Hepatocyte (in vitro differentiated cells): Measurements from ENCODE around the gene PLEKHA6. TPM values are rescaled to one million over a fixed set of nuclear protein-coding genes. Genes with fewer than 3 reads are reported as not detected.

Source experiments
- DNase-seq: peaks from one replicate; pipeline ENCODE4 v3.0.0-alpha.2; 2016; ENCODE audit warnings: low spot score
- H2AFZ ChIP-seq: fragments of 200-600 bp; sonication (generic); 2 replicates; pipeline ENCODE4 v1.6.0; 2016; ENCODE audit warnings: antibody characterized with exemption, mild to moderate bottlenecking
- H3K27ac ChIP-seq: fragments of 200-600 bp; sonication (generic); 2 replicates; pipeline ENCODE4 v1.5.1; 2016; ENCODE audit warnings: mild to moderate bottlenecking
- H3K27me3 ChIP-seq: fragments of 200-600 bp; sonication (generic); 2 replicates; pipeline ENCODE4 v1.6.1; 2016
- H3K36me3 ChIP-seq: fragments of 200-600 bp; sonication (generic); replicated peaks from 2 replicates; pipeline ENCODE4 v1.5.1; 2016; ENCODE audit warnings: low read depth; ENCODE audit not compliant: insufficient read depth
- H3K4me1 ChIP-seq: fragments of 200-600 bp; sonication (generic); 2 replicates; pipeline ENCODE4 v1.5.1; 2016; ENCODE audit warnings: mild to moderate bottlenecking, moderate library complexity; ENCODE audit not compliant: insufficient read depth
- H3K4me2 ChIP-seq: fragments of 200-600 bp; sonication (generic); 2 replicates; pipeline ENCODE4 v1.6.0; 2016
- H3K4me3 ChIP-seq: fragments of 200-600 bp; sonication (generic); 2 replicates; pipeline ENCODE4 v1.5.1; 2016; ENCODE audit warnings: mild to moderate bottlenecking
- H3K79me2 ChIP-seq: fragments of 200-600 bp; sonication (generic); 2 replicates; pipeline ENCODE4 v1.6.0; 2017; ENCODE audit warnings: mild to moderate bottlenecking
- H3K9me2 ChIP-seq: fragments of 200-600 bp; sonication (generic); replicated peaks from 2 replicates; pipeline ENCODE4 v1.6.0; 2017; ENCODE audit warnings: mild to moderate bottlenecking; ENCODE audit not compliant: insufficient read depth
- H3K9me3 ChIP-seq: fragments of 200-600 bp; sonication (generic); 2 replicates; pipeline ENCODE4 v1.5.1; 2016; ENCODE audit warnings: low read depth, mild to moderate bottlenecking
- H4K20me1 ChIP-seq: fragments of 200-600 bp; sonication (generic); 2 replicates; pipeline ENCODE4 v1.6.0; 2016; ENCODE audit warnings: mild to moderate bottlenecking; ENCODE audit not compliant: insufficient read depth, poor library complexity, severe bottlenecking
- CTCF ChIP-seq: fragments of 200-600 bp; sonication (generic); IDR thresholded peaks from 2 replicates; pipeline ENCODE4 v1.5.1; 2016; ENCODE audit warnings: antibody characterized with exemption, mild to moderate bottlenecking; ENCODE audit not compliant: poor library complexity
- EZH2 ChIP-seq: fragments of 200-600 bp; sonication (generic); IDR thresholded peaks from 2 replicates; pipeline ENCODE4 v1.6.1; 2016; ENCODE audit warnings: antibody characterized with exemption, mild to moderate bottlenecking, borderline replicate concordance
- EZH2phosphoT487 ChIP-seq: fragments of 200-600 bp; sonication (generic); IDR thresholded peaks from one replicate; pipeline ENCODE4 v1.6.1; 2018; ENCODE audit warnings: antibody characterized with exemption, mild to moderate bottlenecking, low read depth, moderate library complexity; ENCODE audit not compliant: unreplicated experiment, severe bottlenecking
- WGBS: methylation state at CpG from one replicate; pipeline ENCODE4 v1.1.6; 2016; ENCODE audit warnings: low lambda C conversion rate; ENCODE audit errors: missing lambda C conversion rate; 5-methylcytosine and 5-hydroxymethylcytosine counted together
- polyA plus RNA-seq: library from polyadenylated mRNA; unstranded; fragments of >200 nt; fragmentation: Nextera tagmentation; extraction: Ambion mirVana; gene quantifications from 2 replicates; pipeline ENCODE4 v1.2.1, GENCODE V29; 2016
- total RNA-seq: library from RNA; depleted of rRNA; stranded (reverse); fragments of >200 nt; gene quantifications from 2 replicates; pipeline ENCODE4 v1.2.3, GENCODE V29; 2014

Gene PLEKHA6
- total and polyA plus RNA-seq, 2 experiments from 2014 or later: 14.3 to 31.5 TPM

GRCh38 chr1:204197068-204197467, 162.7 kb downstream of the PLEKHA6 start:
- DNase-seq: no peak
- Histone ChIP-seq H3K27me3 (no peaks in the 10 kb centered on the region), H4K20me1 (no peaks in the 10 kb centered on the region), H3K79me2 (no peaks in the 10 kb centered on the region), H3K4me1 (peaks cover 12% of the 10 kb centered on the region), H3K36me3 (no peaks in the 10 kb centered on the region), H3K4me2 (no peak overlapping the region), H3K27ac (no peak overlapping the region), H3K9me2 (no peaks in the 10 kb centered on the region), H2AFZ (no peak overlapping the region), H3K9me3 (no peaks in the 10 kb centered on the region), H3K4me3 (no peak overlapping the region)
- WGBS: 94% methylated on average over 5 of the region's 5 CpGs
- no peak for TF ChIP-seq EZH2
- TF ChIP-seq CTCF: no peak
- TF ChIP-seq EZH2phosphoT487: no peak

- TF ChIP-seq EZH2 (no peak), EZH2phosphoT487 (no peak), CTCF (no peak)
- Histone ChIP-seq H3K4me2 (no peak within 1 kb of the TSS), H2AFZ (no peak within 1 kb of the TSS)
These were observed 163.5 kb downstream of the PLEKHA6 start, which contains the start of gene KISS1 for GRCh38 chr1:204196068-204196795. KISS1 (minus strand) TSS chr1:204196491; CDS start chr1:204192876, 3,615 bp downstream.

DNA sequence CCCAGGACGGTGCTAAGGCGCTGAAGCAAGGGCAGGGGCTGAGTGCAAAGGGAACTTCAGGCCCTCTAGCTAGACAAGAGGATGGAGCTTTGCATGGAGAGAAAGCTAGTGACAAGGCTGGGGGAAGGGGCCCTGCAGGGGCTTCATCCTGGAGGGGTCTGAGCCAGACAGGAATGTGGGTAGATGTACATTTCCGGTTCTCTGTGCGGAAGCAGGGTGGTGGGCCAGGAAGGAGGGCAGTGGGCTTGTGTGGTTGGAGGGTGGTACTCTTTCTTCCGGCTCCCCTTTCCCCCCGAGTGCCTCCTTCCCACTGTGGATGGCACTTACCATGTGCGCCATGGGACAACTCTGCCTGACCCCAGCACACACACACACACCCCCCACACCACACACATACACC, 165.0 kb downstream of the PLEKHA6 start:
- Histone ChIP-seq H3K27me3 (no peaks in the 10 kb centered on the region), H3K27ac (no peak overlapping the region), H2AFZ (no peak overlapping the region), H3K9me3 (no peaks in the 10 kb centered on the region), H3K36me3 (no peaks in the 10 kb centered on the region), H4K20me1 (no peaks in the 10 kb centered on the region), H3K79me2 (no peaks in the 10 kb centered on the region), H3K9me2 (no peaks in the 10 kb centered on the region), H3K4me1 (peaks cover 23% of the 10 kb centered on the region), H3K4me3 (no peak overlapping the region), H3K4me2 (no peak overlapping the region)
- no peak for DNase-seq
- no peak for TF ChIP-seq EZH2phosphoT487
- TF ChIP-seq CTCF: no peak
- TF ChIP-seq EZH2: no peak
- 89% methylated on average over 5 of the region's 7 CpGs for WGBS

More at GRCh38 chr1:204196068-204196795, 163.5 kb downstream of the PLEKHA6 start, which contains the start of gene KISS1:
- WGBS: 58% methylated on average over 18 of the region's 18 CpGs
- Histone ChIP-seq H3K36me3 (no peaks in the 10 kb centered on the region), H3K4me3 (no peak within 1 kb of the TSS), H3K27ac (no peak within 1 kb of the TSS), H3K27me3 (no peaks in the 10 kb centered on the region), H4K20me1 (no peaks in the 10 kb centered on the region), H3K9me3 (no peaks in the 10 kb centered on the region), H3K9me2 (no peaks in the 10 kb centered on the region), H3K4me1 (peaks cover 13% of the 10 kb centered on the region), H3K79me2 (no peaks in the 10 kb centered on the region)
- no peak for DNase-seq
